Measurements from ENCODE around the gene XG.
"Not testable (repeated sequence)": the region's sequence is repeated elsewhere in the genome, so short reads cannot be mapped to it uniquely, and the experiment has no call there.

XG gene, protein sequence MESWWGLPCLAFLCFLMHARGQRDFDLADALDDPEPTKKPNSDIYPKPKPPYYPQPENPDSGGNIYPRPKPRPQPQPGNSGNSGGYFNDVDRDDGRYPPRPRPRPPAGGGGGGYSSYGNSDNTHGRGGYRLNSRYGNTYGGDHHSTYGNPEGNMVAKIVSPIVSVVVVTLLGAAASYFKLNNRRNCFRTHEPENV

DNA sequence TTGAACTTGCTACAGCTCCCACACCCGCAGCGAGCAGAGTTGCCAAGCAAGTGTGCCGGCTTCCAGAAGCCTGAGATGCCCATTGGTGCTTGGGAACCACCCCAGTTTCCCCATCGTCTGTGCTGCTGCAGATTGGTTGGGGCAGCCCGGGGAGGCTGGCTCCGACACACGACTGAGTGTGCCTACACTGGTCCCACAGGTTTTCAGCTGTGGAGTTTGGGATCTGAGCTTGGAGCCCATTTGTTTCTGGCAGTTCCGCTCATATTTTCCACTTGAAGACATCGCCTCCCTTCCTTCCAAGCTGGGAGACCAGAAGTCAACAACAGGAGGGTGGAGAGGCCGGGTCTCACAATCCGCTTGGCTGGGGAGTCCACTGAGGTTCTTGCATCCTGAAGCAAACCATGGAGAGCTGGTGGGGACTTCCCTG lies at the start of gene XG:
TSS of gene XG (plus strand) at position 167 of the 427 bp plus-strand sequence. CDS start at position 402, 235 bp downstream.
- DNase-seq, result not testable (repeated sequence)

GRCh38 chrX:2703991-2704369 lies 47.9 kb upstream of the XG start:
- DNase-seq, result no peak

- DNase-seq, result no peak
These were observed 46.6 kb upstream of the XG start for GRCh38 chrX:2705046-2705832.

- DNase-seq, result peak; percentile 80
These were observed 44.5 kb upstream of the XG start for GRCh38 chrX:2707334-2707760.

GRCh38 chrX:2708021-2708420 lies 43.8 kb upstream of the XG start:
- DNase-seq, result no peak

DNA sequence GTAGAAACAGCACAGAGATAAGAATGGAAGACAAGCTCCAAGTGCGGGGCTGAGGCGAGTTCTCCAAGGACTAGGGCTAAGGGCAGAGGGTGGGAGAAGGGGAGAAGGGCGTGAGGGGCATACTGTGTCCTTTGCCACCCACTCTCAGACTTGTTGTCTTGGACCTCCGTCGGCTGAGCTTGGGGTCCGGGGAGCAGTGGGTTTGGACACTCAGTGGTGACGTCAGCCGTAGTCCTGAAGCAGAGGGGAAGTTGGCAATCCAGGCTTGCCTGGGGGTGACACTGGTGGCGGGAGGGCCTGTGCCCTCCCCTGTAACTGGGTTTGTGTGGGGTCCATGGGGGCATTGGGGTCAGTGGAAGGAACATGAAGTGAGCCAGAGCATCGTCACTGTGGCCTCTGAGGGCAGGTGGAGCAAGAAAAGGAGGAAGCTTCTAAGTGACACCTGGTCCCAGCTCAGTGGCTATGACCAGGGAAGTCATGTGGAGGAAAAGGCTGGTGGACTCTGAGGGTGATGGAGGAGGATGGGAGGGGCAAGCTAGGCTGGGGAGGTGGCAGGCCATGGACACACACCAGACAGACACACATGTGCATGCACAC lies 43.1 kb upstream of the XG start:
- peak; percentile 37 for DNase-seq

DNA sequence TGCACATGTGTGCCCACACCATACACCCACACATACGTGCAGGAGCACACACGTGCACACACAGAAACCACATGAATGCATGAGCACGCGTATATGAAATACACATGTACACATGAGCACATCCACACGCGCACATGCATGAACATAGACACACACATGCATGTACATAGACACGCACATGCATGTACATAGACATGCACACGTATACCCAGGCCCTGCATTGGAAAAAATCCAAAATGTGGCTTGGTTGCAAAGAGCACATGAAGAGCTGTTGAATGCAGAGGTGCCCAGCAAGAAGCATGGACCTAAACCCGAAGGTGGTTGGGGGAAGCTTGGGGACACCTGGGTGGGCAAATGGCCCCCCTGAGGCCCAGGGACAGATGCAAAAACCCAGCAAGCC lies 42.3 kb upstream of the XG start:
- no peak for DNase-seq

DNA sequence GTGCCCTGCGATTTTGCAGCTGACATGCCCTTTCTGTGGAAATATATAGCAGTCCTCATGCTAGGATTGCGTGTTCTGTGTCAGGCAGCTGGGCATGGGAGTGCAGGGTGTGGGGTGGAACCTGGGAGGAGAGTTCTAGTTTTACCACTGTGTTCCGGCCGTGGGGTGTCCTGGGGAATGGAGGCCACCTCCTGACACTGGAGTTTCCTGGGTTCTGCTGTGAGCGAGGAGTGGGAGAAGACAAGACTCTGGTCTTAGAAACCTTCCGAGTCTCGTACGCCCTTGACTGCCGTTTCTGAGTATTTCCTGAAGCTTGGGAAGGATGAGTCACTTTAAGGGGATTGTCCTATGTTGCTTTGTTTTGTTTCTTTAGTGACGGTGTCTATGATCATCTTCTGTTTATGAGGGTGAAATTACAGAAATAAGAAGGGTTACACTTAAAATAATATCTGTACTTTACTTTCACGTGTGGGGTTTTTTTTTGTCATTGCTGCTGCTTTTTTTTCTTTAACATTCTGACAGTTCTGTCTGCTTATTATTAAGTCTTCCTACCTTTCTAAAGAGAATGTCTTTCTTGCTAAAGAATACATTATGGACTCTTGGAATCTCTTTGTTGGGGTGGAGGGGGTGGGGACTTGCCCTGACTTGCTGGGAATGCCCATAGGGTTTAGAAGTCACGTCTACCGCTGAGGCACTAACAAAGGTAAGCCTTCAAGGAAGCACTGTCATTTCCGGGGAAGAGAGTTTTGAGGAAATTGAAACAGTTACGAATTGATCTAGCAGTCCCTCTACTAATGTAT lies 41.6 kb upstream of the XG start:
- peak; percentile 63 for DNase-seq

DNA sequence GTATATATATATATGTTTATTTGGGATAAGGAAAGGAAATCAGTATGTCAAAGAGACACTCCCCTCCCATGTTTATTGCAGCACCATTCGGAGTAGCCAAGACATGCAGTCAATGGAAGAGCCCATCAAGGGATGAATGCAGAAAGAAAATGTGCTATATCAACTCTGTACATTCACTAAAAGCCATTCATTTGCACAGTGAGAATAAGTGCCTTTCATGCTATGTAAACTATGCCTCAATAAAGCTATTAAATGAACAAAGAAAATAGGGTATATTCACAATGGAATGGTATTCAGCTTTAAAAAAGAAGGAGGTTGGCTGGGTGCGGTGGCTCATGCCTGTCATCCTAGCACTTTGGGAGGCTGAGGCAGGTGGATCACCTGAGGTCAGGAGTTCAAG lies 40.4 kb upstream of the XG start:
- no peak for DNase-seq

DNA sequence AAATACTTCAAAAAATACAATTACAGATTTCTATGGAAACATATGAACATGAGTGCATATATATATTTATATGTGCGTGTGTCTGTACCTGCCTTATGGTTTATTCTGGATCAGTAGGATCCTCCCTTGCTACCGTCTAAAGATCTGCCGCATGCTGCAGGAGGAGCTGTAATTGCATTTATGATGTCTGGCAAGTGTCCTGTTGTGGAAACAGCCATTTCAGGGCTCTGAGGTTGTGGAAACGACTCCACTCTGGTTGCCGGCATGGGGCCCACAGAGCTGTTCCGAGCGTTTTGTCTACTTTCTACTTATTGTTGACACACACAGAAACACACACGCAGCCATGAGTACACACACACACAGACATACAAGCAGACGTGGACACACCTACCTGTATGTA lies 39.4 kb upstream of the XG start:
- no peak for DNase-seq

GRCh38 chrX:2712890-2713840 lies 38.7 kb upstream of the XG start:
- DNase-seq, result no peak

GRCh38 chrX:2714551-2714950 lies 37.3 kb upstream of the XG start:
- DNase-seq, result no peak

DNA sequence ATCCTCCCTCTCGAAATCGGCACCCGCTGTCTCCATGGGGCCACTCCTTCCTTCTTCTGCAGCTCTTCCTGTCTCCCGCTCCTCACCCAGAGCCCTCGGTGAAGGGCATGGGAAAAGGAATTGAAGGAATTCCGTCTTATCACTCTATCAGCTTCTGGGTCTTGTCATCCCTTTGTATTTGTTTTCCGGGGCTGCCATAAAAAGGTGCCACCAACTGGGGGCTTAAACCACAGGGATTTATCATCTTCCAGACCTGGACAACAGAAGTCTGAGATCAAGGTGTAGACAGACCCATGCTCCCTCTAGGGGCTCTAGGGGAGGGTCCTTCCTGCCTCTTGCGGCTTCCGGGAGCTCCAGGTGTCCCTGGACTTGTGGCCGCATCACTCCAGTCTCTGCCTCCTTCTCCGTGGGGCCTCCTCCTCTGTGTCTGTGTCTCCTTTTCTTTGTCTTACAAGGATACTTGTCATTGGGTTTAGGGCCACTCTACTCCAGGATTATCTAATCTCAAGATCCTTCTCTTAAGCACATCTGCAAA lies 36.7 kb upstream of the XG start:
- no peak for DNase-seq

DNA sequence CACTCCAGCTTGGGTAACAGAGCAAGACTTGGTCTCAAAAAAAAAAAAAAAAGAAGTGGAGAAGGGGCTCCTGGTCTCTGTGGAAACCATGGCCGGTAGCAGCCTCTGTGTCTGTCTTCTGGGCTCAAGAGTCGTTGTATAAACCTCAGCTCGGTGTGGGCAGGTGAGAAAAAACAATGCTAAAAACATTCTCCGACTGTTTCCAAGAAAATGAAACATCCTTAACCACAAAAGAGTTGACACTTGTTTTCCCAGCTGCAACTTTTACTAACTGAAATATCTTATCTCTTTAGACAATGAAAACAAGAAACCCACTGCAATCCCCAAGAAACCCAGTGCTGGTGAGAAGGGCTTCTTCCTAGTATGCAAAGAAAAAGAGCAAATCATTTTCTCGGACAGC lies 34.5 kb upstream of the XG start:
- no peak for DNase-seq

DNA sequence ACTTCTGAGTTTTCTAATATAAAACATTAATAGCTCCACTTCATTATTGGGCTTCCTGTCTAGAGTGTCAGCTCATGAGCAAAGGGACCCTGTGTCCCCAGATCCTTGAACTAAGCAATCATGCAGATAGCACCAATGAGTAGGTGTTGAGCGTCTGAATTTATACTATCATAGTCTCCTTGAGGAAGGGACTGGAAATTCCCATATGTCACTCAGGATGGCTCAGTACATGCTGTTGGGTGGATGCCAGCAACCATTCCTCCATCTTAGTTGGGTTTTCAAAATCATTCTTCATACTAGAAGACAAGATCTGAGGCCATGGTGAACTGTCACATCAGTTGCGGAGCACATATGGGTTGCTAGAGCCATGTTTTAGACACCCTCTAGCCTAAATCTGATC lies 33.0 kb upstream of the XG start:
- DNase-seq, result no peak

DNA sequence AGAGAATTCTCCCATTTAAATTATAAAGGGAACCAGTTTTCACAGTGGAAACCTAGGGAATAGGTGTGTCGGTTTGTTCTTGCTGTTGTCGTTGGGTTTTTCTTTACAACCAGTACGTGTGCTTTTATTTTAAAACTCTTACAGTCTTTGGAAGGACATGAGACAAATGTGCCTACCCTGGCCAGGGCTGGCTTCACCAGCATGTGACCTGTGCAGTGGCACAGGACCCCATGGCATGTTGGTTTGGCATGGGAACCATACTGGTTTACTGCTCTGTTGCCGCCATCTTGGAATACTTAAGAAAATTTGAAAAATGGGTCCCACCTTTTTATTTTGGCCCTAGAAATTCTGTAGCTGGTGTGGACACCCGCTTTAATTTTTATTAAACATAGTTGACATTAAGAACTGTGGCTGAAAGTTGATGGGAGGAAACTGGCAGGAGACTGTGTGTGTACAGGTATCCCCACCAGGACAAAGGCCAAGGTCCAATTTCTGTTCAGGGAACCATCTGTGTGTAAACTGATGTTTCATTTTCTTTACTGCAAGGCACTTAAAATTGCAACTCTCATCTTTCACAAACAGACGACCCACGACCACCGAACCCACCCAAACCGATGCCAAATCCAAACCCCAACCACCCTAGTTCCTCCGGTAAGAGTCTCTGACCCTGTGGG lies 31.9 kb upstream of the XG start:
- DNase-seq, result no peak

- DNase-seq, result no peak
These were observed 28.5 kb upstream of the XG start for GRCh38 chrX:2723286-2723879.

- not testable (repeated sequence) for DNase-seq
These were observed 24.6 kb upstream of the XG start for GRCh38 chrX:2727264-2727663.

- DNase-seq, result no peak
These were observed 19.8 kb upstream of the XG start for GRCh38 chrX:2732076-2732475.

GRCh38 chrX:2732649-2733048 lies 19.2 kb upstream of the XG start:
- no peak for DNase-seq

GRCh38 chrX:2733286-2733685 lies 18.6 kb upstream of the XG start:
- DNase-seq, result no peak

All from CD4-positive, alpha-beta T cell treated with Interferon gamma for 1 hour (primary cell).